ENCODE measurements around the gene TMEM174. TPM values are rescaled to one million over a fixed set of nuclear protein-coding genes. Genes with fewer than 3 reads are reported as not detected.

TMEM174 gene, protein sequence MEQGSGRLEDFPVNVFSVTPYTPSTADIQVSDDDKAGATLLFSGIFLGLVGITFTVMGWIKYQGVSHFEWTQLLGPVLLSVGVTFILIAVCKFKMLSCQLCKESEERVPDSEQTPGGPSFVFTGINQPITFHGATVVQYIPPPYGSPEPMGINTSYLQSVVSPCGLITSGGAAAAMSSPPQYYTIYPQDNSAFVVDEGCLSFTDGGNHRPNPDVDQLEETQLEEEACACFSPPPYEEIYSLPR
- polyA plus RNA-seq (2013, experiment 1 of 2) = not detected
- polyA plus RNA-seq (2013, experiment 2 of 2) = not detected

DNA sequence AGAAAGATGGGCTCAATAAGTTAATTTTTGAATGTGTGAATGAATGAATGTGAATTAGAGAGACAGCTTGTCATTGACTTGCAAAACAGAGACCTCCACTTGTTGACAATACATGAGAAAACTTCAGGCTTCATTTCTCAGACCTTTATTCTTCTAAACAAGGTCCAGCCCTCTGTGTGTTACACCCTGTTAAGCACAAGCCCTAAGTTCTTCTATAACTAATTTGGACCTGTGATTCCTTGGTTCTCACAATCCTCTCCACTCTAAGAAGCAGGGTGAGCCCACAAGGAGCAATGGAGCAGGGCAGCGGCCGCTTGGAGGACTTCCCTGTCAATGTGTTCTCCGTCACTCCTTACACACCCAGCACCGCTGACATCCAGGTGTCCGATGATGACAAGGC lies at the start of gene TMEM174:
Gene TMEM174, plus strand, starts transcription at position 243 of the 400 bp plus-strand sequence. Its CDS starts 51 bp downstream, at position 294.
- Histone ChIP-seq H2AK5ac (ENCODE audit: low read length, severe bottlenecking) (peak within 1 kb of the TSS; percentile 36), H4K8ac (ENCODE audit: low read length) (no peak within 1 kb of the TSS), H3K9ac (ENCODE audit: low read length) (no peak within 1 kb of the TSS), H4K91ac (ENCODE audit: low read length) (no peak within 1 kb of the TSS), H3K4me1 (ENCODE audit: control insufficient read depth, insufficient read depth, low read depth, low read length) (peaks cover 5% of the 10 kb centered on the region), H2BK5ac (ENCODE audit: low read depth, low read length, poor library complexity, severe bottlenecking) (no peak within 1 kb of the TSS), H3K4me3 (ENCODE audit: insufficient read depth in 1 of 2, low read depth in 1 of 2, low read length in 2 of 2) (no peak within 1 kb of the TSS), H2BK15ac (ENCODE audit: low read depth, poor library complexity, severe bottlenecking) (no peak within 1 kb of the TSS), H2BK12ac (ENCODE audit: low read length in 2 of 2) (no peak within 1 kb of the TSS), H2AFZ (ENCODE audit: low read depth, low read length) (no peak within 1 kb of the TSS), H3K79me1 (replicated peaks; ENCODE audit: low read length, poor library complexity, severe bottlenecking) (no peaks in the 10 kb centered on the region), H2BK120ac (ENCODE audit: low read depth, low read length) (no peak within 1 kb of the TSS), H3K27me3 (ENCODE audit: control insufficient read depth in 1 of 2, insufficient read depth in 1 of 2, low read length in 2 of 2) (peaks cover 0 to 64% of the 10 kb centered on the region in 2 experiments), H3K14ac (ENCODE audit: low read length in 2 of 2) (no peak within 1 kb of the TSS), H3K4me2 (ENCODE audit: low read length, poor library complexity, severe bottlenecking) (no peak within 1 kb of the TSS), H3K18ac (ENCODE audit: low read depth in 1 of 2, low read length in 2 of 2) (no peak within 1 kb of the TSS), H3K9me3 (ENCODE audit: control insufficient read depth, low read length) (no peaks in the 10 kb centered on the region), H3K23ac (ENCODE audit: low read length in 2 of 2) (no peak within 1 kb of the TSS), H3K4ac (ENCODE audit: low read depth in 1 of 2, low read length in 2 of 2) (no peak within 1 kb of the TSS), H3K36me3 (ENCODE audit: control insufficient read depth in 1 of 2, insufficient read depth in 2 of 2, low read depth in 1 of 2, low read length in 2 of 2) (no peaks in the 10 kb centered on the region), H3K27ac (ENCODE audit: low read length, poor library complexity, severe bottlenecking) (no peak within 1 kb of the TSS)
- no peak for DNase-seq
- WGBS = 92% methylated on average over 5 of the region's 5 CpGs

DNA sequence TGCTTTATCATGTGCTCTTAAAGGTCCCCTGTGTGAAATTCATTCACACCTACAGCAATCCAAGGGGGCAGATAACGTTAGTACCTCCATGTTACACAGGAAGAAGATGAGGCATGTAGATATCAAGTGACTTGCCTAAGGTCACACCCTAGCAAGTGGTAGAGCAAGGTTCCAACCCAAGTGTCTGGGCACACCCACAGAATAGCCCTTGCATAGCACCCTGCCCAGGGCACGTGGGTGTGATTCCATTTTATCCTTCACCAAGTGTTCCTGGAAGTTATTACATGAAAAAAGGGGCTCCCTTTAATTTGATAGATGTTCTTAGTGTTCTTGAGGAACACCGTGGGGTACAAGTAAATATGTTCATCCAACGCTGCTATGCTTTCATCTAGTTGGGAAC lies 47.7 kb upstream of the TMEM174 start:
- Histone ChIP-seq H2BK15ac (ENCODE audit: low read depth, poor library complexity, severe bottlenecking) (no peak overlapping the region), H3K4ac (ENCODE audit: low read depth in 1 of 2, low read length in 2 of 2) (no peak overlapping the region), H3K9ac (ENCODE audit: low read length) (no peak overlapping the region), H2AK5ac (ENCODE audit: low read length, severe bottlenecking) (no peak overlapping the region), H3K27me3 (ENCODE audit: control insufficient read depth in 1 of 2, insufficient read depth in 1 of 2, low read length in 2 of 2) (no peaks in the 10 kb centered on the region), H3K14ac (ENCODE audit: low read length in 2 of 2) (no peak overlapping the region), H4K8ac (ENCODE audit: low read length) (no peak overlapping the region), H2BK120ac (ENCODE audit: low read depth, low read length) (no peak overlapping the region), H3K18ac (ENCODE audit: low read depth in 1 of 2, low read length in 2 of 2) (no peak overlapping the region), H2BK12ac (ENCODE audit: low read length in 2 of 2) (no peak overlapping the region), H2BK5ac (ENCODE audit: low read depth, low read length, poor library complexity, severe bottlenecking) (no peak overlapping the region), H2AFZ (ENCODE audit: low read depth, low read length) (no peak overlapping the region), H3K79me1 (replicated peaks; ENCODE audit: low read length, poor library complexity, severe bottlenecking) (peaks cover 37% of the 10 kb centered on the region), H3K27ac (ENCODE audit: low read length, poor library complexity, severe bottlenecking) (no peak overlapping the region), H3K4me1 (ENCODE audit: control insufficient read depth, insufficient read depth, low read depth, low read length) (peaks cover 33% of the 10 kb centered on the region), H4K91ac (ENCODE audit: low read length) (no peak overlapping the region), H3K23ac (ENCODE audit: low read length in 2 of 2) (no peak overlapping the region), H3K9me3 (ENCODE audit: control insufficient read depth, low read length) (no peaks in the 10 kb centered on the region), H3K4me2 (ENCODE audit: low read length, poor library complexity, severe bottlenecking) (no peak overlapping the region), H3K36me3 (ENCODE audit: control insufficient read depth in 1 of 2, insufficient read depth in 2 of 2, low read depth in 1 of 2, low read length in 2 of 2) (peaks cover 52 to 54% of the 10 kb centered on the region in 2 experiments), H3K4me3 (ENCODE audit: insufficient read depth in 1 of 2, low read depth in 1 of 2, low read length in 2 of 2) (no peak overlapping the region)
- 80% methylated on average over 4 of the region's 4 CpGs for WGBS
- DNase-seq = no peak

DNA sequence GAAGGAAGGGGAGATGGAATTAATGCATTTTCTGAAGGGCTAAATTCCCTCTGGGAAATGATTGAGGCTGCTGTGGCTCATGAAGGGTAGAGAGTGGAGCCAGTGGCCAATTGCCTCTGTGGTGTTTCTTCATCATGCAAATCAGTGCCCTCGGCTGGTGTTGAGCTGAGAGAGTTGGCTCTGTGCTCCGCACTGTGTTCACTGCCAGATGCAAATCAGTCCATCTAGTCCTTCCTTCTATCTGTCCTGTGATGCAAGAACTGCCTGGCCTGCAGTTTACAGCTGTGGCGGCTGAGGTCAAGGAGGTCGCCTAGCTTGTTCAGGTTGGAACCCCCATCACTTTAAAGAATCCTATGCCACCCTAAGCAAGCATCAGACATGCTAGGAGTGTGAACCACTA lies 46.6 kb upstream of the TMEM174 start:
- no peak overlapping the region for H3K4me2 ChIP-seq (ENCODE audit: low read length, poor library complexity, severe bottlenecking)
- peaks cover 37% of the 10 kb centered on the region for H3K79me1 ChIP-seq (replicated peaks; ENCODE audit: low read length, poor library complexity, severe bottlenecking)
- no peak overlapping the region for H3K4me3 ChIP-seq (ENCODE audit: insufficient read depth in 1 of 2, low read depth in 1 of 2, low read length in 2 of 2)
- no peak overlapping the region for H2BK120ac ChIP-seq (ENCODE audit: low read depth, low read length)
- H4K91ac ChIP-seq (ENCODE audit: low read length) = no peak overlapping the region
- H3K4me1 ChIP-seq (ENCODE audit: control insufficient read depth, insufficient read depth, low read depth, low read length) = peaks cover 36% of the 10 kb centered on the region
- no peak overlapping the region for H3K27ac ChIP-seq (ENCODE audit: low read length, poor library complexity, severe bottlenecking)
- no peak overlapping the region for H3K23ac ChIP-seq (ENCODE audit: low read length in 2 of 2)
- DNase-seq = no peak
- H2AFZ ChIP-seq (ENCODE audit: low read depth, low read length) = no peak overlapping the region
- H3K9ac ChIP-seq (ENCODE audit: low read length) = no peak overlapping the region
- H2BK15ac ChIP-seq (ENCODE audit: low read depth, poor library complexity, severe bottlenecking) = no peak overlapping the region
- no peak overlapping the region for H2AK5ac ChIP-seq (ENCODE audit: low read length, severe bottlenecking)
- 80% methylated on average over 4 of the region's 4 CpGs for WGBS
- no peak overlapping the region for H2BK12ac ChIP-seq (ENCODE audit: low read length in 2 of 2)
- H4K8ac ChIP-seq (ENCODE audit: low read length) = no peak overlapping the region
- no peak overlapping the region for H3K14ac ChIP-seq (ENCODE audit: low read length in 2 of 2)
- H3K4ac ChIP-seq (ENCODE audit: low read depth in 1 of 2, low read length in 2 of 2) = no peak overlapping the region
- H2BK5ac ChIP-seq (ENCODE audit: low read depth, low read length, poor library complexity, severe bottlenecking) = no peak overlapping the region
- H3K18ac ChIP-seq (ENCODE audit: low read depth in 1 of 2, low read length in 2 of 2) = no peak overlapping the region
- H3K27me3 ChIP-seq (ENCODE audit: control insufficient read depth in 1 of 2, insufficient read depth in 1 of 2, low read length in 2 of 2) = no peaks in the 10 kb centered on the region
- H3K36me3 ChIP-seq (ENCODE audit: control insufficient read depth in 1 of 2, insufficient read depth in 2 of 2, low read depth in 1 of 2, low read length in 2 of 2) = peaks cover 55 to 63% of the 10 kb centered on the region in 2 experiments
- H3K9me3 ChIP-seq (ENCODE audit: control insufficient read depth, low read length) = no peaks in the 10 kb centered on the region

DNA sequence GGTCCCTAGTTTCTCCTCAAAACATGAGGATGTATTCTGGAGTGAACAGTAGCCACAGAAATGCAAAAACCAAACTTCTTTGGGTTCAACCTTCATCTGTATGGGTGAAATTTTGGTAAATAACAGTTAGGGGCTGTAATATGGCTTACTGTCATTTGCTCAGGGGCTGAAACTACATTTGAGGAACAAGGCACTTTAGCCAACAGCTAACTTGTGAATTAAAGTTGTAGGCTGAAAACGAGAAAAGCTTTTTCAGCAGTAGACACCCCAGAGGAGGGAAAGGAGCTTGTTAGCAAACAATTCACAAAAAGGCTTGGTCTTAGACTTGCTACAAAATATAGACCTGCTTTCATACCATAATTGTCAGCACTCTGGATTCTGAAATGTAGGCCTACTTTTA lies 46.0 kb upstream of the TMEM174 start:
- no peak for DNase-seq
- Histone ChIP-seq H3K36me3 (ENCODE audit: control insufficient read depth in 1 of 2, insufficient read depth in 2 of 2, low read depth in 1 of 2, low read length in 2 of 2) (peaks cover 55 to 69% of the 10 kb centered on the region in 2 experiments), H3K4ac (ENCODE audit: low read depth in 1 of 2, low read length in 2 of 2) (no peak overlapping the region), H4K91ac (ENCODE audit: low read length) (no peak overlapping the region), H4K8ac (ENCODE audit: low read length) (no peak overlapping the region), H2BK15ac (ENCODE audit: low read depth, poor library complexity, severe bottlenecking) (no peak overlapping the region), H2BK12ac (ENCODE audit: low read length in 2 of 2) (no peak overlapping the region), H3K23ac (ENCODE audit: low read length in 2 of 2) (no peak overlapping the region), H3K9ac (ENCODE audit: low read length) (no peak overlapping the region), H2BK5ac (ENCODE audit: low read depth, low read length, poor library complexity, severe bottlenecking) (no peak overlapping the region), H2BK120ac (ENCODE audit: low read depth, low read length) (no peak overlapping the region), H3K4me3 (ENCODE audit: insufficient read depth in 1 of 2, low read depth in 1 of 2, low read length in 2 of 2) (no peak overlapping the region), H3K18ac (ENCODE audit: low read depth in 1 of 2, low read length in 2 of 2) (no peak overlapping the region), H3K27me3 (ENCODE audit: control insufficient read depth in 1 of 2, insufficient read depth in 1 of 2, low read length in 2 of 2) (no peaks in the 10 kb centered on the region), H3K4me2 (ENCODE audit: low read length, poor library complexity, severe bottlenecking) (no peak overlapping the region), H3K4me1 (ENCODE audit: control insufficient read depth, insufficient read depth, low read depth, low read length) (peaks cover 38% of the 10 kb centered on the region), H3K14ac (ENCODE audit: low read length in 2 of 2) (no peak overlapping the region), H2AFZ (ENCODE audit: low read depth, low read length) (no peak overlapping the region), H2AK5ac (ENCODE audit: low read length, severe bottlenecking) (no peak overlapping the region), H3K9me3 (ENCODE audit: control insufficient read depth, low read length) (no peaks in the 10 kb centered on the region), H3K27ac (ENCODE audit: low read length, poor library complexity, severe bottlenecking) (no peak overlapping the region), H3K79me1 (replicated peaks; ENCODE audit: low read length, poor library complexity, severe bottlenecking) (peaks cover 37% of the 10 kb centered on the region)
- 100% methylated on average over 1 of the region's 1 CpG for WGBS
